GM12878 (cell line): Measurements from ENCODE around the gene COA3. TPM values are rescaled to one million over a fixed set of nuclear protein-coding genes. Genes with fewer than 3 reads are reported as not detected.

Experiments
- ATAC-seq: fragments of 200-7000 bp; cut with Tn5 transposase; 3 replicates; pipeline ENCODE4 v1.9.1; 2020; ENCODE audit warnings: mild to moderate bottlenecking, moderate library complexity
- BruUV-seq: library from RNA; stranded (reverse); fragments of 400-500 nt; replicated peaks from 2 replicates; lab custom pipeline; 2021; lab: Mats Ljungman, UMichigan
- CTCF ChIA-PET: fragments of 300-600 bp; sonication (Branson Sonifier 250); formaldehyde crosslinking; extraction: SDS; loops from one replicate; lab custom pipeline; 2021; ENCODE audit warnings: inconsistent platforms; lab: Yijun Ruan, JAX
- POLR2A ChIA-PET: fragments of 350-600 bp; formaldehyde crosslinking; extraction: SDS; loops from one replicate; lab custom pipeline; 2021; ENCODE audit warnings: inconsistent platforms; lab: Charles Lee
- RAD21 ChIA-PET: fragments of 300-600 bp; sonication (Branson Sonifier 250); formaldehyde crosslinking; loops from one replicate; lab custom pipeline; 2023; ENCODE audit warnings: antibody characterized with exemption; ENCODE audit not compliant: unreplicated experiment; lab: Charles Lee
- SMC1A ChIA-PET: fragments of 300-600 bp; sonication (Branson Sonifier 250); formaldehyde crosslinking; loops from one replicate; lab custom pipeline; 2023; ENCODE audit not compliant: unreplicated experiment, uncharacterized antibody; lab: Charles Lee
- DNase-seq: peaks from one replicate; pipeline ENCODE4 v3.0.0-alpha.2; 2011; ENCODE audit warnings: low read depth, low spot score
- FAIRE-seq: peaks from 3 replicates; lab custom pipeline; 2011; peaks lifted over from hg19 to GRCh38; lab: Jason Lieb, UNC
- H2AFZ ChIP-seq: 2 replicates; pipeline ENCODE4 v1.6.0; 2011; ENCODE audit warnings: low read depth, low read length, control low read depth; ENCODE audit not compliant: control insufficient read depth
- H3K27ac ChIP-seq: 2 replicates; pipeline ENCODE4 v1.5.1; 2011; ENCODE audit warnings: control low read depth; ENCODE audit not compliant: control insufficient read depth, insufficient read depth
- H3K27me3 ChIP-seq, 2 experiments: replicated peaks in 1 of 2; 2 replicates each; pipeline versions ENCODE4 v1.6.0 to v1.6.1; 2011; ENCODE audit warnings: low read length in 1 of 2; ENCODE audit not compliant: control insufficient read depth in 2 of 2, insufficient read depth in 2 of 2
- H3K36me3 ChIP-seq, 2 experiments: 2 replicates each; pipeline ENCODE4 v1.5.1; 2011; ENCODE audit warnings: low read length in 1 of 2; ENCODE audit not compliant: control insufficient read depth in 2 of 2, insufficient read depth in 2 of 2
- H3K4me1 ChIP-seq: 2 replicates; pipeline ENCODE4 v1.6.1; 2011; ENCODE audit warnings: mild to moderate bottlenecking, low read length, moderate library complexity, mixed read lengths; ENCODE audit not compliant: control insufficient read depth, insufficient read depth
- H3K4me2 ChIP-seq: 2 replicates; pipeline ENCODE4 v1.6.0; 2011; ENCODE audit warnings: control low read depth; ENCODE audit not compliant: control insufficient read depth, insufficient read depth
- H3K4me3 ChIP-seq: fragments of 200-600 bp; sonication (generic); 2 replicates; pipeline ENCODE4 v1.5.1; 2016
- H3K79me2 ChIP-seq: 2 replicates; pipeline ENCODE4 v1.6.0; 2011; ENCODE audit warnings: low read length; ENCODE audit not compliant: control insufficient read depth, insufficient read depth
- H3K9ac ChIP-seq: 2 replicates; pipeline ENCODE4 v1.8.0; 2011; ENCODE audit warnings: low read length, control low read depth, mixed read lengths; ENCODE audit not compliant: control insufficient read depth, insufficient read depth
- H3K9me3 ChIP-seq: replicated peaks from 3 replicates; pipeline ENCODE4 v1.5.1; 2011; ENCODE audit warnings: mild to moderate bottlenecking, low read length; ENCODE audit not compliant: control insufficient read depth, insufficient read depth
- H4K20me1 ChIP-seq: 2 replicates; pipeline ENCODE4 v1.6.0; 2011; ENCODE audit not compliant: control insufficient read depth, insufficient read depth
- ETV6 ChIP-seq, 2 experiments: fragments of 450-650 bp in 1 of 2; IDR thresholded peaks in 1 of 2; conservative IDR thresholded peaks in 1 of 2; 2 replicates each; pipeline ENCODE4 v1.6.1; 2014; ENCODE audit warnings: antibody characterized with exemption in 1 of 2, borderline replicate concordance in 1 of 2, low read depth in 1 of 2, mild to moderate bottlenecking in 1 of 2, moderate library complexity in 1 of 2
- JUNB ChIP-seq: IDR thresholded peaks from 2 replicates; pipeline ENCODE4 v1.6.1; 2016; ENCODE audit warnings: antibody characterized with exemption, mild to moderate bottlenecking
- MYC ChIP-seq: IDR thresholded peaks from 2 replicates; pipeline ENCODE4 v1.6.1; 2011; ENCODE audit warnings: mild to moderate bottlenecking, low read length, moderate library complexity, inconsistent platforms; ENCODE audit not compliant: insufficient read depth, insufficient replicate concordance, insufficient read length, severe bottlenecking
- NR2C1 ChIP-seq: fragments of 450-650 bp; IDR thresholded peaks from 2 replicates; pipeline ENCODE4 v1.6.1; 2017; ENCODE audit warnings: antibody characterized with exemption, mild to moderate bottlenecking, moderate library complexity
- SUPT20H ChIP-seq: IDR thresholded peaks from 2 replicates; pipeline ENCODE4 v1.6.1; 2011; ENCODE audit warnings: low read depth, mild to moderate bottlenecking, low read length, moderate library complexity, borderline replicate concordance; ENCODE audit not compliant: control insufficient read depth
- WGBS: methylation state at CpG from one replicate; pipeline ENCODE4 v1.1.6; 2016; ENCODE audit warnings: low lambda C conversion rate; ENCODE audit not compliant: insufficient replicate concordance, insufficient coverage; ENCODE audit errors: missing lambda C conversion rate; 5-methylcytosine and 5-hydroxymethylcytosine counted together
- in situ Hi-C: fragments of 300-500 bp; cut with MboI; formaldehyde crosslinking; loops from 9 replicates; pipeline ENCODE4 v1.14.3; 2018; ENCODE audit warnings: mixed read lengths
- intact Hi-C: fragments of 100-400 bp; cut with micrococcal nuclease; formaldehyde crosslinking; loops from one replicate; pipeline ENCODE4 v1.14.2; 2022; ENCODE audit not compliant: unreplicated experiment
- polyA plus RNA-seq, 11 experiments: library from polyadenylated mRNA; depleted of rRNA in 4 of 11; unstranded in 6 of 11; stranded (reverse) in 5 of 11; fragments of >200 nt; fragmentation: Nextera tagmentation in 4 of 11; fragmentation: Illumina TruSeq in 1 of 11; extraction: Ambion mirVana in 4 of 11; extraction: Trizol in 1 of 11; gene quantifications; 1 replicate in 1 of 11; 2 replicates in 10 of 11; pipeline versions ENCODE4 v1.2.1 to v1.2.3, GENCODE V29; 2011 to 2016; ENCODE audit warnings: inconsistent platforms in 2 of 11, missing spikeins in 2 of 11, low read depth in 1 of 11
- total RNA-seq, 4 experiments: library from RNA; depleted of rRNA in 3 of 4; stranded (reverse); fragments of >200 nt in 3 of 4; fragmentation: Illumina TruSeq in 1 of 4; extraction: Trizol in 1 of 4; gene quantifications; 2 replicates each; pipeline versions ENCODE4 v1.2.1 to v1.2.3, GENCODE V29; 2013 to 2021
- TF ChIP-seq, protein P1 (sequence below): fragments of 450-650 bp; conservative IDR thresholded peaks from 2 replicates; pipeline ENCODE4 v1.6.1; 2017; ENCODE audit warnings: mild to moderate bottlenecking, moderate library complexity
- TF ChIP-seq, protein P2 (sequence below): IDR thresholded peaks from 2 replicates; pipeline ENCODE4 v1.6.1; 2012; ENCODE audit warnings: improper control_type of control experiment, low read depth, low read length; ENCODE audit not compliant: insufficient replicate concordance

The COA3 gene
- total and polyA plus RNA-seq, 10 of the 15 experiments (the other 5 are each of a cell fraction or from before 2014, with no cell fraction given): 45.2 to 161 (median 64.6) TPM

DNA sequence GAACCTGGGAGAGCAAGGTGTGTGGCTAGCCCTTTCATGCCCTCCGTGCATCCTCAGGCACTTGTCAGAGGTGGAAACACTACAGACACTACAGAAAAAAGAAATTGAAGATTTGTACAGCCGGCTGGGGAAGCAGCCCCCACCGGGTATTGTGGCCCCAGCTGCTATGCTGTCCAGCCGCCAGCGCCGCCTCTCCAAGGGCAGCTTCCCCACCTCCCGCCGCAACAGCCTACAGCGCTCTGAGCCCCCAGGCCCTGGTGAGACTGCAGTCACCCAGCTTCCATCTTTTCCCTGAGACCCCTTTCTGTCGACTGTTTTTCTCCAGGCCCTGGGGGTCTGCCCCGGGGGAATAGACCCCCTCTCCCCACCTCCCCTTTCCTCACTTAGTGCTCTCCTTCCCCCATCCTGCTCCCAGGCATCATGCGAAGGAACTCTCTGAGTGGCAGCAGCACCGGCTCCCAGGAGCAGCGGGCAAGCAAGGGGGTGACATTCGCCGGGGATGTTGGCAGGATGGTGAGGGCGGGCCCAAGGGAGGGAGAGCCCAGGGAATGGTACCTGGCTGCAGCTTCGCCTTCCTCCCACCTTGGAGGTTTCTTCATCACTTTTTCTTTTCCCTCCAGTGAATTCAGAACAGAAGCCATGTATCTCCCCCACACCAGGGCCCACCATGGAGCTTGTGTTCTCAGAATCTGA, 2.3 kb downstream of the COA3 start:
- no TSS peak for BruUV-seq
- ATAC-seq (no peak), FAIRE-seq (no peak), DNase-seq (no peak)
- Histone ChIP-seq H2AFZ (no peak overlapping the region), H3K27ac (no peak overlapping the region), H3K9ac (no peak overlapping the region), H3K9me3 (no peaks in the 10 kb centered on the region), H3K4me1 (peaks cover 10% of the 10 kb centered on the region), H3K27me3 (no peaks in the 10 kb centered on the region), H3K4me3 (no peak overlapping the region), H3K79me2 (peaks cover 6% of the 10 kb centered on the region), H3K36me3 (no peaks in the 10 kb centered on the region), H4K20me1 (no peaks in the 10 kb centered on the region), H3K4me2 (no peak overlapping the region)
- ChIA-PET RAD21 (no interaction called here), SMC1A (interaction anchor here (1.5 kb wide), 2 partner anchors 36 to 218 kb away, joined by 3 to 5 read pairs; no protein-coding TSS in a partner anchor), POLR2A (interaction anchor here (0.6 kb wide), 1 partner anchor 39 kb away, joined by 3 read pairs; no protein-coding TSS in a partner anchor), CTCF (interaction anchor here (1.1 to 2.9 kb wide), 4 partner anchors 23 to 28 kb away, joined by 3 to 11 read pairs (median 9); partner anchors contain the start of genes BECN1 and VPS25)
- intact Hi-C loops (no loop called here), in situ Hi-C loops (no loop called here)
- TF ChIP-seq SUPT20H: no peak
- WGBS: 97% methylated on average over 18 of the region's 18 CpGs

DNA sequence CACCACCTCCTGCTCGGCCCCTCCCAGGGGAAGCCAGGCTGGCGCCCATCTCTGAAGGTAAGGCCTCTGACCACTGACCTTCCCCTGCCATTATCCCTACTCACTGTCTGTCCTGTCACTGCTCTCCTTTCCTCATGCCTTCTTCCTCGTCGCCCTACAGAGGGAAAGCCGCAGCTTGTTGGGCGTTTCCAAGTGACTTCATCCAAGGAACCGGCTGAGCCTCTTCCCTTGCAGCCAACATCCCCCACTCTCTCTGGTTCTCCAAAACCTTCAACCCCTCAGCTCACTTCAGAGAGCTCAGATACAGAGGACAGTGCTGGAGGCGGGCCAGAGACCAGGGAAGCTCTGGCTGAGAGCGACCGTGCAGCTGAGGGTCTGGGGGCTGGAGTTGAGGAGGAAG, 3.0 kb downstream of the COA3 start:
- H3K4me2 ChIP-seq: no peak overlapping the region
- ChIA-PET POLR2A (no interaction called here), RAD21 (no interaction called here), CTCF (interaction anchor here (0.6 kb wide), 1 partner anchor 168 kb away, joined by 3 read pairs; no protein-coding TSS in a partner anchor), SMC1A (interaction anchor here (1.5 kb wide), 2 partner anchors 35 to 217 kb away, joined by 3 to 5 read pairs; no protein-coding TSS in a partner anchor)
- H3K9ac ChIP-seq: no peak overlapping the region
- H3K9me3 ChIP-seq: no peaks in the 10 kb centered on the region
- DNase-seq (no peak), FAIRE-seq (no peak), ATAC-seq (no peak)
- H2AFZ ChIP-seq: no peak overlapping the region
- peaks cover 10% of the 10 kb centered on the region for H3K4me1 ChIP-seq
- H3K27me3 ChIP-seq: no peaks in the 10 kb centered on the region
- no peak overlapping the region for H3K4me3 ChIP-seq
- H4K20me1 ChIP-seq: no peaks in the 10 kb centered on the region
- no peak overlapping the region for H3K27ac ChIP-seq
- 94% methylated on average over 10 of the region's 10 CpGs for WGBS
- no peaks in the 10 kb centered on the region for H3K36me3 ChIP-seq
- BruUV-seq: no TSS peak
- intact Hi-C loops (no loop called here), in situ Hi-C loops (no loop called here)
- peaks cover 6% of the 10 kb centered on the region for H3K79me2 ChIP-seq
- TF ChIP-seq, protein P1, sequence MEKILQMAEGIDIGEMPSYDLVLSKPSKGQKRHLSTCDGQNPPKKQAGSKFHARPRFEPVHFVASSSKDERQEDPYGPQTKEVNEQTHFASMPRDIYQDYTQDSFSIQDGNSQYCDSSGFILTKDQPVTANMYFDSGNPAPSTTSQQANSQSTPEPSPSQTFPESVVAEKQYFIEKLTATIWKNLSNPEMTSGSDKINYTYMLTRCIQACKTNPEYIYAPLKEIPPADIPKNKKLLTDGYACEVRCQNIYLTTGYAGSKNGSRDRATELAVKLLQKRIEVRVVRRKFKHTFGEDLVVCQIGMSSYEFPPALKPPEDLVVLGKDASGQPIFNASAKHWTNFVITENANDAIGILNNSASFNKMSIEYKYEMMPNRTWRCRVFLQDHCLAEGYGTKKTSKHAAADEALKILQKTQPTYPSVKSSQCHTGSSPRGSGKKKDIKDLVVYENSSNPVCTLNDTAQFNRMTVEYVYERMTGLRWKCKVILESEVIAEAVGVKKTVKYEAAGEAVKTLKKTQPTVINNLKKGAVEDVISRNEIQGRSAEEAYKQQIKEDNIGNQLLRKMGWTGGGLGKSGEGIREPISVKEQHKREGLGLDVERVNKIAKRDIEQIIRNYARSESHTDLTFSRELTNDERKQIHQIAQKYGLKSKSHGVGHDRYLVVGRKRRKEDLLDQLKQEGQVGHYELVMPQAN: no peak
- TF ChIP-seq MYC: no peak
- no peak for TF ChIP-seq ETV6 (conservative IDR thresholded peaks at IDR 0.05 in 1 of 2, IDR thresholded peaks at IDR 0.05 in 1 of 2; ENCODE audit: borderline replicate concordance in 1 of 2, low read depth in 1 of 2)
- no peak for TF ChIP-seq NR2C1
- TF ChIP-seq JUNB: no peak
- TF ChIP-seq, protein P2, sequence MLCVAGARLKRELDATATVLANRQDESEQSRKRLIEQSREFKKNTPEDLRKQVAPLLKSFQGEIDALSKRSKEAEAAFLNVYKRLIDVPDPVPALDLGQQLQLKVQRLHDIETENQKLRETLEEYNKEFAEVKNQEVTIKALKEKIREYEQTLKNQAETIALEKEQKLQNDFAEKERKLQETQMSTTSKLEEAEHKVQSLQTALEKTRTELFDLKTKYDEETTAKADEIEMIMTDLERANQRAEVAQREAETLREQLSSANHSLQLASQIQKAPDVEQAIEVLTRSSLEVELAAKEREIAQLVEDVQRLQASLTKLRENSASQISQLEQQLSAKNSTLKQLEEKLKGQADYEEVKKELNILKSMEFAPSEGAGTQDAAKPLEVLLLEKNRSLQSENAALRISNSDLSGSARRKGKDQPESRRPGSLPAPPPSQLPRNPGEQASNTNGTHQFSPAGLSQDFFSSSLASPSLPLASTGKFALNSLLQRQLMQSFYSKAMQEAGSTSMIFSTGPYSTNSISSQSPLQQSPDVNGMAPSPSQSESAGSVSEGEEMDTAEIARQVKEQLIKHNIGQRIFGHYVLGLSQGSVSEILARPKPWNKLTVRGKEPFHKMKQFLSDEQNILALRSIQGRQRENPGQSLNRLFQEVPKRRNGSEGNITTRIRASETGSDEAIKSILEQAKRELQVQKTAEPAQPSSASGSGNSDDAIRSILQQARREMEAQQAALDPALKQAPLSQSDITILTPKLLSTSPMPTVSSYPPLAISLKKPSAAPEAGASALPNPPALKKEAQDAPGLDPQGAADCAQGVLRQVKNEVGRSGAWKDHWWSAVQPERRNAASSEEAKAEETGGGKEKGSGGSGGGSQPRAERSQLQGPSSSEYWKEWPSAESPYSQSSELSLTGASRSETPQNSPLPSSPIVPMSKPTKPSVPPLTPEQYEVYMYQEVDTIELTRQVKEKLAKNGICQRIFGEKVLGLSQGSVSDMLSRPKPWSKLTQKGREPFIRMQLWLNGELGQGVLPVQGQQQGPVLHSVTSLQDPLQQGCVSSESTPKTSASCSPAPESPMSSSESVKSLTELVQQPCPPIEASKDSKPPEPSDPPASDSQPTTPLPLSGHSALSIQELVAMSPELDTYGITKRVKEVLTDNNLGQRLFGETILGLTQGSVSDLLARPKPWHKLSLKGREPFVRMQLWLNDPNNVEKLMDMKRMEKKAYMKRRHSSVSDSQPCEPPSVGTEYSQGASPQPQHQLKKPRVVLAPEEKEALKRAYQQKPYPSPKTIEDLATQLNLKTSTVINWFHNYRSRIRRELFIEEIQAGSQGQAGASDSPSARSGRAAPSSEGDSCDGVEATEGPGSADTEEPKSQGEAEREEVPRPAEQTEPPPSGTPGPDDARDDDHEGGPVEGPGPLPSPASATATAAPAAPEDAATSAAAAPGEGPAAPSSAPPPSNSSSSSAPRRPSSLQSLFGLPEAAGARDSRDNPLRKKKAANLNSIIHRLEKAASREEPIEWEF: no peak
